SU-DHL-6 (cell line): ENCODE data around the gene FAM229A.

Source experiments
- H2AFZ ChIP-seq: fragments of 200-600 bp; sonication (generic); 2 replicates; pipeline ENCODE4 v1.6.1; 2014; ENCODE audit warnings: low read depth, mild to moderate bottlenecking, moderate library complexity, mixed read lengths, antibody characterized with exemption, low read length; ENCODE audit not compliant: severe bottlenecking
- H3F3A ChIP-seq: fragments of 200-600 bp; shearing (Covaris generic); 2 replicates; pipeline ENCODE4 v1.6.0; 2016; ENCODE audit warnings: antibody characterized with exemption, mild to moderate bottlenecking; ENCODE audit not compliant: insufficient read depth
- H3K27ac ChIP-seq: fragments of 200-600 bp; sonication (generic); 2 replicates; pipeline ENCODE4 v1.5.1; 2016; ENCODE audit warnings: low read depth, mild to moderate bottlenecking, low read length, moderate library complexity, mixed read lengths
- H3K27me3 ChIP-seq: fragments of 200-600 bp; sonication (generic), shearing (Covaris generic); 2 replicates; pipeline ENCODE4 v1.6.0; 2014; ENCODE audit warnings: mild to moderate bottlenecking, low read length
- H3K36me3 ChIP-seq: fragments of 200-600 bp; sonication (generic); 2 replicates; pipeline ENCODE4 v1.6.1; 2014; ENCODE audit warnings: mild to moderate bottlenecking, low read length, mixed read lengths
- H3K4me2 ChIP-seq: fragments of 300-600, 200-600 bp; shearing (Covaris generic), sonication (generic); 2 replicates; pipeline ENCODE4 v1.6.0; 2014; ENCODE audit warnings: low read length, low read depth, mild to moderate bottlenecking; ENCODE audit not compliant: poor library complexity, severe bottlenecking
- H3K4me3 ChIP-seq: fragments of 200-600 bp; sonication (generic); 2 replicates; pipeline ENCODE4 v1.5.1; 2014; ENCODE audit warnings: antibody characterized with exemption, low read length, mild to moderate bottlenecking, mixed read lengths; ENCODE audit not compliant: insufficient read depth, poor library complexity, severe bottlenecking
- H3K79me2 ChIP-seq: fragments of 200-600 bp; sonication (generic); 2 replicates; pipeline ENCODE4 v1.6.1; 2014; ENCODE audit warnings: mild to moderate bottlenecking, low read length, moderate library complexity; ENCODE audit not compliant: insufficient read depth
- H3K9ac ChIP-seq: fragments of 200-600 bp; sonication (generic); 2 replicates; pipeline ENCODE4 v1.7.0; 2014; ENCODE audit warnings: mild to moderate bottlenecking, low read length
- H3K9me2 ChIP-seq: fragments of 200-600 bp; sonication (generic); replicated peaks from 2 replicates; pipeline ENCODE4 v1.6.1; 2014; ENCODE audit warnings: low read length; ENCODE audit not compliant: insufficient read depth
- H3K9me3 ChIP-seq: fragments of 200-600 bp; sonication (generic); 2 replicates; pipeline ENCODE4 v1.6.1; 2014; ENCODE audit warnings: low read length, mixed read lengths; ENCODE audit not compliant: insufficient read depth
- H4K20me1 ChIP-seq: fragments of 200-600 bp; sonication (generic); 2 replicates; pipeline ENCODE4 v1.6.1; 2014; ENCODE audit warnings: low read depth, mild to moderate bottlenecking, antibody characterized with exemption, low read length, moderate library complexity, mixed read lengths
- EZH2phosphoT487 ChIP-seq: fragments of 200-600 bp; sonication (generic), shearing (Covaris generic); conservative IDR thresholded peaks from 2 replicates; pipeline ENCODE4 v1.6.1; 2018; ENCODE audit warnings: mild to moderate bottlenecking, antibody characterized with exemption, low read length, moderate library complexity, mixed read lengths
- TF ChIP-seq, protein P1 (sequence below): fragments of 200-600 bp; sonication (generic); IDR thresholded peaks from one replicate; pipeline ENCODE4 v1.5.1; 2017; ENCODE audit warnings: antibody characterized with exemption, mild to moderate bottlenecking, low read length, moderate library complexity; ENCODE audit not compliant: insufficient read depth, poor library complexity, severe bottlenecking

FAM229A gene

DNA sequence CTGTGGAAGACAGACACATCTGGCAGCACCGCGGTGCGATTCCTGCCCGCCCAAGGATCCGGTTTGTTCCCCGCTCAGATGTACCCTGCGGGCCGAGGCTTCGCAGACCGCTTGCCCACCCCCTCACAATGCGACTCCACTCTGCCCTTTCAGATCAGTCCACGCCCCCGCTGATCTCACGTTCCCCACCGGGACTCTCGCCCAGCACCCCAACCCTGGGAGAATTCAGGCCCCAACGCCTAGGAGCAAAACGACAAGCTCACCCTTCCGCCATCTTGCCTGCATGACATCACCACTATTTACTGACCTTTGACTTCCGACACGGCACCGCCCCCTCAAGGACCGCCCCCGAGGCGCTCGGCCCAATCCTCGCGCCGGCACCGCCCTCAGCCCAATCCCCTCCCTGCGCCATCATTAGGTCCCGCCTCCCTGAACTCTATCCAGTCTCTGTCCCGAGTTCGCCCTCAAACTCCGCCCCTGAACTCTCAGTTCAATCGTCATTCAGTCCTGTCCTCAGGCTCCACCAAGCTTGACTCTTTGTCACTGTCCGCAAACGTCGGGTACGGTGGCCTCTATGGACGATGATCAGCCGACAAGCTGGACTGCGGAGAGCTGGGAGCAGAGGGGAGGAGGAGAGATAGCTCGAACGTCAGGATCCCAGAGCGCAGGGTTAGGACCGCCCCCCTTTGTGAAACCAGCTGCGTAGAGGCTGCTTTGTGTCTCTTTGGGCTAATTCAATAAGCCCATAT is 32.0 kb upstream of the FAM229A start, which contains the start of gene BSDC1:
TSS of gene BSDC1 (minus strand) at position 301 of the 749 bp plus-strand sequence. CDS start at position 274, 27 bp downstream.
- H3K27me3 ChIP-seq, result no peaks in the 10 kb centered on the region
- no peaks in the 10 kb centered on the region for H3F3A ChIP-seq
- H3K4me2 ChIP-seq, result peak within 1 kb of the TSS; percentile 87
- peak within 1 kb of the TSS; percentile 96 for H2AFZ ChIP-seq
- H3K9me2 ChIP-seq, result no peaks in the 10 kb centered on the region
- H3K9me3 ChIP-seq, result no peaks in the 10 kb centered on the region
- no peaks in the 10 kb centered on the region for H4K20me1 ChIP-seq
- H3K4me3 ChIP-seq, result peak within 1 kb of the TSS; percentile 69
- H3K79me2 ChIP-seq, result no peaks in the 10 kb centered on the region
- TF ChIP-seq EZH2phosphoT487, result no peak
- TF ChIP-seq, protein P1, sequence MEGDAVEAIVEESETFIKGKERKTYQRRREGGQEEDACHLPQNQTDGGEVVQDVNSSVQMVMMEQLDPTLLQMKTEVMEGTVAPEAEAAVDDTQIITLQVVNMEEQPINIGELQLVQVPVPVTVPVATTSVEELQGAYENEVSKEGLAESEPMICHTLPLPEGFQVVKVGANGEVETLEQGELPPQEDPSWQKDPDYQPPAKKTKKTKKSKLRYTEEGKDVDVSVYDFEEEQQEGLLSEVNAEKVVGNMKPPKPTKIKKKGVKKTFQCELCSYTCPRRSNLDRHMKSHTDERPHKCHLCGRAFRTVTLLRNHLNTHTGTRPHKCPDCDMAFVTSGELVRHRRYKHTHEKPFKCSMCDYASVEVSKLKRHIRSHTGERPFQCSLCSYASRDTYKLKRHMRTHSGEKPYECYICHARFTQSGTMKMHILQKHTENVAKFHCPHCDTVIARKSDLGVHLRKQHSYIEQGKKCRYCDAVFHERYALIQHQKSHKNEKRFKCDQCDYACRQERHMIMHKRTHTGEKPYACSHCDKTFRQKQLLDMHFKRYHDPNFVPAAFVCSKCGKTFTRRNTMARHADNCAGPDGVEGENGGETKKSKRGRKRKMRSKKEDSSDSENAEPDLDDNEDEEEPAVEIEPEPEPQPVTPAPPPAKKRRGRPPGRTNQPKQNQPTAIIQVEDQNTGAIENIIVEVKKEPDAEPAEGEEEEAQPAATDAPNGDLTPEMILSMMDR, result no peak
- H3K27ac ChIP-seq, result no peak within 1 kb of the TSS
- H3K9ac ChIP-seq, result peak within 1 kb of the TSS; percentile 65
- no peaks in the 10 kb centered on the region for H3K36me3 ChIP-seq

DNA sequence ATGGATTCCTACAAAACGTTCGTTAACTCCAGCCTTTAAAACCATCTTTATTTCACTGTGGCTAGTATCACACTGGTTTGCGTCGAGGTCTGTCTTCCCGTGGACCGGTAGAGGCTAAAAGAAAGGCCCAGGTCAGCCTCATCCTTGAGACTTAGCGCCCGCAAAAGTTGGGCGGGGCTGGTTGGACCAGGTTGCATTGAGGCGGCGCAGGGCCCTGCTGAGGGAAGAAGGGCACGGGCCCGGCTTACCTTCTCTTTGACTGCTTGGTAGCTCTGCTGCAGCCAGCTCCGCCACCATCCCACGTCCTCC is 31.5 kb upstream of the FAM229A start:
- no peaks in the 10 kb centered on the region for H3K27me3 ChIP-seq
- H3K9me2 ChIP-seq, result no peaks in the 10 kb centered on the region
- no peaks in the 10 kb centered on the region for H3K79me2 ChIP-seq
- H3K4me3 ChIP-seq, result peak overlapping the region; percentile 68
- no peaks in the 10 kb centered on the region for H4K20me1 ChIP-seq
- peak overlapping the region; percentile 65 for H3K9ac ChIP-seq
- H3K4me2 ChIP-seq, result peak overlapping the region; percentile 87
- H3K36me3 ChIP-seq, result no peaks in the 10 kb centered on the region
- H3K27ac ChIP-seq, result no peak overlapping the region
- peak overlapping the region; percentile 71 for H2AFZ ChIP-seq
- no peaks in the 10 kb centered on the region for H3K9me3 ChIP-seq
- H3F3A ChIP-seq, result no peaks in the 10 kb centered on the region
- TF ChIP-seq, protein P1, result no peak
- TF ChIP-seq EZH2phosphoT487, result no peak

DNA sequence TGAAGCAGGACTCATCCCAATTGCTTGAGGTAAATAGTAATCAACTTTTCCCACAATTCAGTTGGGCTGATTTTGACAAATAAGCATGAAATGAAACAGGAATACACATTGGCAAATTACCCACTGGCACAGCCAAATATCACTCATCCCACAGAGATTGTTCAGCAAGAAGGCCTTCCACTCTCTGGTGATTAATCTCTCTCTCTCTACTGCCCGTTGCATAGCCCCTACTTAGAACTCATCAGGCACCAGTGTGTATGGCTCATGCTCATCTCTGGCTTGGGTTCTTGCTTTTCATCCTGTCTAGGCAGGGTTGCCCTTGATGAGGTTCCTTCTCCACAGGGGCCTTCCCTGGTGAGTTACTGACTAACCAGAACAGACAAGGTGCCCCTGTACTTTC is 30.9 kb upstream of the FAM229A start:
- no peak overlapping the region for H2AFZ ChIP-seq
- H3F3A ChIP-seq, result no peaks in the 10 kb centered on the region
- no peaks in the 10 kb centered on the region for H3K9me2 ChIP-seq
- H3K36me3 ChIP-seq, result no peaks in the 10 kb centered on the region
- no peaks in the 10 kb centered on the region for H3K79me2 ChIP-seq
- H3K4me3 ChIP-seq, result no peak overlapping the region
- H4K20me1 ChIP-seq, result no peaks in the 10 kb centered on the region
- H3K9me3 ChIP-seq, result no peaks in the 10 kb centered on the region
- H3K27ac ChIP-seq, result no peak overlapping the region
- H3K27me3 ChIP-seq, result no peaks in the 10 kb centered on the region
- H3K9ac ChIP-seq, result peak overlapping the region; percentile 65; the same call in 1 of the 2 replicates
- TF ChIP-seq, protein P1, result no peak
- no peak for TF ChIP-seq EZH2phosphoT487
- H3K4me2 ChIP-seq, result peak overlapping the region; percentile 87
